Activated CD8-positive, alpha-beta memory T cell treated with anti-CD3 and anti-CD28 coated beads, Interleukin-2, amount 50 U/mL, for 24 hours (primary cell): ENCODE results near the gene CORO2B.

ENCODE experiments used
- DNase-seq: peaks from one replicate; pipeline ENCODE4 v3.0.0-alpha.2; 2020; ENCODE audit errors: extremely low read depth

CORO2B gene

DNA sequence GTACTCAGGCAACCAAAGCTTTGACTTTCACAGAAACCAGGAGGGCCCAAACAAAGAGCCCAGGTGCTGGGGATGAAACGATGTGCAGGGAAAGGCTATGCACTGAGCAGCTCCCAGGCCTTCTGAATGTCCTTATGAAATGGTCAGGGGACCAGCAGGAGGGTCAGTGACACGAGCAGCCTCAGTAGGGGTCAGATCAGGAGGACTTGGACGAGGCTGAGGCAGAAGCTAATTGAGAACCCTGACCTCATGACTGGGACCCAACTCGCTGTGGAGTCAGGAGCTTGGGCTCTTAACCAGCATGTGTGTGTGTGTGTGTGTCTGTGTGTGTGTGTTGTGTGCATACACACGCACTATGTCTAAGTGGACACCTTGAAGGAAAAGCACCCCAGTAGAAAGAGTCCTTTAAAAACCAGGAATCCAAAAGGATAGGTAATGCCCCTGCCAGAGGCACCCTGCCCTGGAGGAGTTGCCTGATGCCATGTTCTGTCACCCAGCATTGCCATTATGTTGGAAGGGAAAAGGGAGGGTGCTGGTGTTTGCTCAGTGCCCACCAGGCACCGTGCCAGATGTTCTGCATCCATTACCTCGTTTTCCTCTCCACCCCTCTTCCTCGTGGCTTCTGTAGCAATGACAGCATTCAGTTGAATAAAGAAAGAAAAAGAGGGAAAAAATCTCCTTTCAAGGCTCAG is 50.9 kb downstream of the CORO2B start:
- DNase-seq, result no peak

DNA sequence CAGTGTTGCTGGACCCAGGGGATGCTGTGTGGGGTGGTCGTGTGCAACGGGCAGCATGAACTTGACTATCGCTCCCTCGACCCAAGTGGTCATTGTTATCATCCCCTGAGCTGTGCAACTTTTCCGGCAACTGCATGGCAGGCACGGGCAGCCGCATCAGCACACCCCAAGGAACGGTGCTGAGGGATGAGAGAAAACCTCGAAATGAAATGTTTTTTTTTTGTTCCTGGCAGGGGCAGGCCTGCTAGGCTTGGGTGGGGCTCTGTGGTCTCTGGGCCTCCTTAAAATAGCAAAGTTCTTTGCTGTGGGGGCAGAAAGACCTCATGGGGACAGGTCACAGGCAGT is 51.4 kb downstream of the CORO2B start:
- DNase-seq, result no peak

DNA sequence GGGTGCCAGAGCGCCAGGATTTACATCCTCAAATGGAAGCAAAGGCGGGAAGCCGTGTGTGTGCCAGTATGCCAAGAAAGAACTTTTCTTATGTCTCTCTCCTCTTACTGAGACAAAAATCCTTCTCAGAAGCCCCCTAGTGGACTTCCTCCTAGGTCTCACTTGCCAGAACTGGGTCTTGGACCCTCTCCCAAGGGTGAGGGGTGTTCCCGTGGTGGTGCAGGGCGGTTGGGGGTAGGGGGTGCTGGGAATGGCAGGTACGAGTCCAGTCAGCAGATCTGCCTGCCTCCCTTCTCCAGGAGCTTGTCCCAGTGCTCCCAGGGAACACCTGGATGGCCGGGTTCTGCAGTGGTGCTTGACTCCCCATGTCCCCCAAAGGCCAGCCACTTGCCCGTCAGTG is 52.0 kb downstream of the CORO2B start:
- no peak for DNase-seq

DNA sequence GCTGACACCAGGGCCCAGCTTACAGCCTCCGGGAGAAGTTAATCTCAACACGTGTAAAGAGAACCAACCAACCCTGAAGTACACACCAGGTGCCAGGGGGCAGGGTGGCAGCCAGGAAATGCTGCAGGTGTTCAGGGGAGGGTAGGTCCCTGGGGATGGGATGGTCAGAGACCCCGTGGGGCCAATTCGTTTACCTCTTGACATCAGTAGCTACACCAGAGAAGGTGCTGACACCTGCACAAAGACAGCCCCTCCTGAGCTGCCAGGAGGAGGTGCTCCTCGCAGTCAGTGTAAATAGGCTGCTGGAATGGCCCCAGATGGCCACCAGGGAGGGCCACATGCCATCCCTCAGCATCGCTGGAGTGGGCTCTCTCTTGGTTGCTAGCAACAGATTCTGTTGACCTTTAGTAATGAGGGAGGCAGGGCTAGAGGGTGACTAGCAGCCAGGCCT is 52.8 kb downstream of the CORO2B start:
- DNase-seq, result no peak

DNA sequence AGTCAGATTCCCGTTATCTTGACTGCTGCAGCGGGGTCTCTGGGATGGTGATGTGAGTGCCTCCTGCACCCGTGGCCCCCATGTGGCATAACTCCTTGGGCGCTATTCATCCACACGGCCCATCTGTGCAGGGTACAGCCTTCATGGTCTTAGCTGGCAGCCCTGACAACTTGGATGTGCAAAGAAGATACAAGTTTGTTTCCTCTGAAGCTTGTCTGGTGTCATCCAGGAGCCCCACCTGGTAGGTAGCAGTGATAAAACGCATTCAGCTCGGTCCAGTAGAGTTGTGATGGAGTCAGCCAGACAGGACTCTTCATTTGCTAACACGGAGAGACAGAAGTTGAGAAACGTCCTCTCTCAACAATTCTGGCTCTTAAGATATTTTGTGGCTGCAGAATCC is 53.3 kb downstream of the CORO2B start:
- DNase-seq, result no peak

DNA sequence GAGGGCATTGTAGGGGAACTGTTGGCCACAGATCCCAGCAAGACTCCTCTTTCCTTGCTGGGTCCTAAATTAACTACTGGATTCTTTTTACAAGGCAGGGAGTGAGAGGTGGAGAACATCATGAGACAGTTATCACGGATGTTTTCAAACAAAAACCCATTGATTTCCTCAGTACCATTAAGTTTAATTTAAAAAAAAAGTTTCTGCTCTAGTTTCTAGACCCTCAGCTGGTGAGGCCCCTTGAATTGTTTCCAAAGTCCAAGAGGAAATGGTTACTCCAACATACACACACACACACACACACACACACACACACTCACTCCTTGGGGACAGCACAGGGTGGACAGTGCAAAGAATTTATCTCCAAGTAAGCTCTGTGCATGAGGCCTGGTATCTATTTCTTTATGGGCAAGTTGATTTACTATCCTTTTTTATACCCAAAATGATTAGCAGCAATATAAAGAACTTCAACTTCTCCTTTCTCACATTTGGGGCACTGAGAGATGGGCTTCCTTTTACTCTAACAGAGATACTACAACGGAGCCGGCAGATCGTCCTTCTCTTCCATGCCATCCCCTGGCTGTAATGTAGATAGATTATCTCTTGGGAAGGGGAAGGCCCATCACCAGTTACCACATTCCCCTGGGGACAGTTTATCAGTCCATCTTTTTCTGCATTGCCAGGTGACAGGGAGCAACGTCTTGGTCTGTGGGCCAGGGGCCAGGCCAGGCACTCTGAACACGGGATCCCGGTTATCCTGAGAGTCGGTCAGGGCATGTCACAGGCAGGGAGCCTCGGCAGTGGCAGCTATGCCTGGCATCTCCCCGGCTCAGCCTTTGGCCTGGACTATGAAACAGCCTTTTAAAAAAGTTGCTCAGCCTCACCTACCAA is 54.7 kb downstream of the CORO2B start:
- DNase-seq, result no peak

DNA sequence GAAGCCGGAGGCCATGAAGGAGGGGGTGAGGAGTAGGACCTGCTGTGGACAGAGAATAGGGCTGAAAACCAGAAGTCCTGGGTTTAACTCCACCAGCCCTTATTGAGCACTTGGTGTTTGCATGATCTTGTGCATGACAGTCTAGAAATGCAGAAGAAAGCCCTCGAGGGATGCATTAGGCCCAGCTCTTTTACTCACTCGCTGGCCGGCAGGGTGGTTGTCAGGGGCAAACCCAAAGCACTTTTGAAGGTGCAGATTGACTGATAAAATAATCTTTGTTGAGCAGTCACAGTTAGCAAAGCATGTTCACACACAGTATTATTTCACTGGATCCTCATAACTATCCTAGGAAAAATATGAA is 55.3 kb downstream of the CORO2B start:
- DNase-seq, result no peak

DNA sequence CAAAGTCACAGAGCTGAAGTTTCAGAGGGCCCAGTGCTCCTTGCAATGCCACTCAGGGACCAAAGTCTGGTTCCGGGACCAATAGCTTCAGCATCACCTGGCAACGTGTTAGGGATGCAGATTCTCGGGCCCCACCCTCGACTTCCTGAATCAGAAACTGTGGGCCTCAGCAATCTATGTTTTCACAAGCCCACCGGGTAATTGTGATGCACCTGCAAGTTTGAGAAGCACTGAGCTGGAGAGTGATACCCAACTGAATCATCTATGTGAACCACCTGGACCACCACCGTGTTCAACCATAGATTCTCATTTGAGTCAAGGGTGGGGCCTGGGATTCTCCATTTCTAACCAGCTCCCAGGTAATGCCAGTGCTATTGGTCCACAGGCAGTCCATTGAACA is 55.7 kb downstream of the CORO2B start:
- no peak for DNase-seq

DNA sequence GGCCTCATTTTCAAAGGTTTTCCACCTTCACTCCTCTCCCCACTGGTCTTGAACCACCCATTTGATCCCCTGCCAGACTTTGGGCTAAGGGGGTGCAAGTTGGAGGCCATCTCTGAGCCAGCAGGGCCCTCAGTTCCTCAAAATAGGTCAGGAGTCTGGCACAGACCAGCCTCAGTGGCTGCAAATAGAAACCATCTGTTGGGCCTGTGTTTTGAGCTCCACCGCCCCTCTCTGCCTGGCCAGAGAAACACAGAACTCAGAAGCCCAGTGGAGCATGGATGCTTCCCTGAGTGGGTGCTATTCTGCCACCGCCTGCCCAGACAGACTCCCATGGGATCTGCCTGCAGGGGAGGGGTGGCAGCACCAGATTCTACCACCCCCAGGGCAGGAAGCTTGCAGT is 56.3 kb downstream of the CORO2B start:
- DNase-seq, result no peak

DNA sequence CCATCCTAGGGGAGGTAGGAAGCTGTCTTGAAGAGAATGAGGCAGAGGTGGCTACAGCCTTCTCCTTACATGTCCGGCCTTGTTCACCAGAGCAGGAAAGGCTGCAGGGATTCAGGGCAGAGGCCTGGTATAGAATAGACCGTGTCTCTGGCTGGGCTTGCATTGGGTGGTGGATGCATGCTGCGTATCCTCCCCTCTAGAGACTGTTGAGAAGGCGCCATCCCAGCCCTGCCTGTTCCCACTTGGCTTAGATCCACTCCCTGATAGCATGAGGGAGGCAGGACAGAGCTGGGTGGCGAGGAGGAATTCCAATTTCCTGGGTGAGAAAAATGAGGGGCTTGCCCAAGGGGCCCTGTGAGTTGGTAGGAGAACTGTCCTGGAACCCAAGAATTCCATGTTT is 57.5 kb downstream of the CORO2B start:
- DNase-seq, result no peak

DNA sequence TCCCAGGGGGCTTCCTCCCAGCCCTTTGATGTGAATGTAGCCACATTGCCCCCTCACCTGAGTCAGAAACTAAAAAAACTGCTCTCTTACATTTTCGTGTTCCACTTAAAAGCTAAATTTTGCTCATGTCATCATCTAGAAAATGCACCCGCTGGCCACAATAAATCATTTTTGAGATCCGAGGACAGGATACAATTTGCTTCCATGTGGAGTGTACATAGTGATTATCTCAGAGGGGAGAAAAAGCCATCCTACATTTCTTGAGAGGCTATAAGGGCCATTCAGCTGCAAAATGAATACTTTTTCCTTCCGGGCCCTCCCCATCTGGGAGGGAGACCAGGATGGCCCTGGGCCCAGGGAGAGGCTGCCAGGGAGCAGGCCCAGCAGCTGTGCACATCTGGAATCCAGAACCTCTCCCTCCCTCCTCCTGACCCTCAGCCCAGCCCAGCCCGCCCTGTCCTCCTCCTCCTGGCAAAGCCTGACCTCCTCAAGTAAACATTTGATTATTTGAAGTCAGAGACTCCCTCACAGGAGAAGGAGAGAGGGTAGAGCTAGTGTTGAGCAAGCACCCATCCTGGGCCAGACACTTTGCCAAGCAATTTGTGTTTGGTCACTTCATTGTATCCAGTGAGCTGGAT is 59.1 kb downstream of the CORO2B start:
- no peak for DNase-seq

DNA sequence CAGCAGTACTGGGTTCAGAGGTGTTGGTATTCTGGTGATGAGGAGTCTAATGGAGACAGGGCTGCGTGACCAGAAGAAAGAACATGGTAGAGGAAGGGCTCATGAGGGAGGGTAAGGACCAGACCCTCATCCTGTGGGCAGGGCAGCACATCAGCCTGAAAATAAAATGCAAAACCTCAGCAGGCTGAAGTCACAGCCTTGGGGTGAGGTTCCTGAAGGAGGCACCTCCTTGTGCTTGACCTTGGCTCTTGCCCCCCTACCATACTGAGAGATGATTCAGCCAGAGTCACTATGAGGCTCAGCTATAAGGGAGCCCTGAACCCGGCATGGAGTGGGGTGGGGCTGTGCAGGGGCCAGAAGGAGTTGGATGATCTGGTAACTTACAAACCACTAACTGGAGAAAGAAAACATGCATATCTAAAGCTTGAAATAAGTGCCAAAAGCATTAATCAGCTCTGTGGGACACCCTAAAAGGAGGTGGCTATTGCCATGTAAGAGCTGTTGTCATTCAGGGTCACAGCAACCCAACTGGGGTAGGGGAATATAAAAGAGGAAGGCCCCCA is 60.2 kb downstream of the CORO2B start:
- DNase-seq, result no peak

DNA sequence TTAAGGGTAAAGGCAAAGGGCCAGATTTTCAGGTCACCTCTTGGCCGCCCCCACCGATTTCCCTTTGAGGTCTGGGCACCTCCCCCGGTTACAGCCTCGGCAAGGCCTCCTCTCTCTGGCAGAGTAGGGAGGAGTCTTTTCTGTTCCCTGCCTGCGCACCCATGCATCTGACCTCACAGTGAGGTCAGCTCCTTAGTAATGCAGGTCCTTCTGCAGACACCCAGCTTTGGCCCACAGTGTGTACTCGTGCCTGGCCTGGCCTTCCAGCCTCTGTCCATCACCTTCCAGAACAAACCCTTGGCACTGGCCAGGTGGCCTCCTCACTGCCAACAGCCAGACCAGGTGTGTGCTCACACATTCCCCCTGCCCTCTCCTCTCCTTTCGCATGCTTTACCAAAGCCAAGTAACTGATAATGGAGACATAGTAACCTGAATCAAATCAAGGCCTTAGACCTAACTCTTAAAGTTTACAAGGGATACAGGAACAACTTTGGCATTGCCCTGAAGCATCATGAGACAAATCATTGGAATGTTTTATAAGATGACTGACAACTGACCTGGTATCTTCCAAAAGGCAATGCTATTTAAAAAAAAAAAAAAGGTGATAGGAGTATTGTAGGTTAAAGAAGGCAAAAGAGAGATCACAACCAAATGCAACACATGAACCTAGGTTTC is 61.3 kb downstream of the CORO2B start:
- no peak for DNase-seq

DNA sequence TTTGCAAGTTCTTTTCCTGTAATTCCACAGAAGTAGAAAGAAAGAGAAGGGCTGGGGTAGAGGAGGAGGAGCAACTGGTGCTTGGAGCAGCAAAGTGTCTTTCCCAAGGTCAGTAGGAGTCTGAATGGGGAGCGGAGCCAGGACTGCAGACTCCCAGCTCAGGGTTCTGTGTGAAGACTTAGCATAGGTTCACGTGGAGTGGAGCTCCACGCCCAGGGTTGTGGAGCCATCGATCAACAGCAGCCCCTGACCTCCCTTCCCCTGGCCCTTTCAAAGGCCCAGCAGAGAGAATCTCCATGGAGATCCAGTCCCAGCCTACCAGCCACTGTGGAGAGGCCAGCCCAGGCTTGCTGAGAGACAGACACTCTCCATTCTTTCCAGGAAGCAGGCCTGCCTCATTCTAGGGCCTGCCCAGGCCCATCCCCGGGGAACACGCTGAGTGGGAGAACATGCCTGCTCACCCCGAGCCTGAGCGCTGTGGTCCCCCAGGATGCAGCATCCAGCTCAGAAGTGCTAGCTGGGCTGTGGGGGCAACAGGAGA is 62.1 kb downstream of the CORO2B start:
- no peak for DNase-seq

DNA sequence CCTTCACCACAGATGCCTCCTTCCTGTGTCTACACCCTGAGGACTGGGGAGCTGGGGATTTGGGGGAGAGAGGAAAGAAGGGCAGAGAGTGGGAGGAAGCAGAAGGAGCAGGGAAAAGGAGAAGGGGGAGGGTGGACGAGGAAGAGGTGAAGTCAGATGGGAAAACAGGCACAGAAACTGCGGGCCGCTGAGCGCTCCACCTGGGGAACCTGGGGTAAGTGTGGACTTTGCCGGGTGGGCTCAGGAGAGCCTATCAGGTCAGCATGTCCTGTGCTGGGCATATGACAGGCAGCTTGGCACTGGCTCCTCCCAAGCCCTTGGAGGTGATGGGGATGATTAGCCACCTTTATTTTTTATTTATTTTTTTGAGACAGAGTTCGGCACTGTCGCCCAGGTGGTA is 62.6 kb downstream of the CORO2B start:
- DNase-seq, result no peak

DNA sequence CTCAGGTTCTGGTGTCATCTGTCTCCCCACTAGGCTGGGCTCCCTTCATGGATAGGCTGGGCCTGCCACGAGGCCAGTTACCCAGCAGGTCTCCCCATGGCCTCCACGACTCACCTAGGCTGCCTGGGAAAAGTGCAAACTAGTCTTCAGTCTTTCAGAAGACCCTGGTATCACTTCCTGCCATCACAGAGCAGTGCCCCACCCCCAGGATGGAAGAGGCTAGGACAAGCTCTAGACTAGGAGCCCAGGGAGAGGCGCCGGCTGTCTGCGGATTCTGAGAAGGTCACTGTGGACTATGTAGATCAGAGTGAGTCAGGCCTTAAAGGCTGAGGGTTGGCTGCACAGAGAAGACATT is 63.7 kb downstream of the CORO2B start:
- DNase-seq, result no peak

DNA sequence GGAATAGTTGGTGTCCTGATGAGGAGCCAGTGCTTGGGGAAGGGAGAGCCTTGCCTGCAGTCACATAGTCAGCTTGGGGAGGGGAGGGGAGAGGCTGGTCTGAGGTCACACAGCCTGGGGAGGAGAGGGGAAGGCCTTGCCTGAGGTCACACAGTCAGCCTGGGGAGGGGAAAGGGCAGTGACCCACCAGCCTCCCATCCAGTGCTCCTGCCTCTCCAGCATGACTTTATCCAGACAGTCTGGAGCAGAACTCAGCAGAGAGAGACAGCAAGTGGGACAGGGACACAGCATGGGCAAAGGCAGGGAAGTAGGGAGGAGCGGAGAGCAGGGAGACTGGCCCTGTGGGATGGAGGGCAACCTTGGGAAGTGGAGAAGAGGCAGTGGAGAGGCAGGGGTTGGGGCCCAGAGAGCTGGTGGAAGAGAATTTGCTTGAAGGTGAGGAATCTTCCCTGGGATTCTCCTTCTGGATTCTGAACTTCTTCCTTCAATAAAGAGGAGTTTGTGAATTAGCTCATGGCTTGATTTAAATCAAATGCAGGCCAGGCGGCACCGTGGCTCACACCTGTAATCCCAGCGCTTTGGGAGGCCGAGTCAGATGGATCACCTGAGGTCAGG is 64.5 kb downstream of the CORO2B start:
- no peak for DNase-seq

DNA sequence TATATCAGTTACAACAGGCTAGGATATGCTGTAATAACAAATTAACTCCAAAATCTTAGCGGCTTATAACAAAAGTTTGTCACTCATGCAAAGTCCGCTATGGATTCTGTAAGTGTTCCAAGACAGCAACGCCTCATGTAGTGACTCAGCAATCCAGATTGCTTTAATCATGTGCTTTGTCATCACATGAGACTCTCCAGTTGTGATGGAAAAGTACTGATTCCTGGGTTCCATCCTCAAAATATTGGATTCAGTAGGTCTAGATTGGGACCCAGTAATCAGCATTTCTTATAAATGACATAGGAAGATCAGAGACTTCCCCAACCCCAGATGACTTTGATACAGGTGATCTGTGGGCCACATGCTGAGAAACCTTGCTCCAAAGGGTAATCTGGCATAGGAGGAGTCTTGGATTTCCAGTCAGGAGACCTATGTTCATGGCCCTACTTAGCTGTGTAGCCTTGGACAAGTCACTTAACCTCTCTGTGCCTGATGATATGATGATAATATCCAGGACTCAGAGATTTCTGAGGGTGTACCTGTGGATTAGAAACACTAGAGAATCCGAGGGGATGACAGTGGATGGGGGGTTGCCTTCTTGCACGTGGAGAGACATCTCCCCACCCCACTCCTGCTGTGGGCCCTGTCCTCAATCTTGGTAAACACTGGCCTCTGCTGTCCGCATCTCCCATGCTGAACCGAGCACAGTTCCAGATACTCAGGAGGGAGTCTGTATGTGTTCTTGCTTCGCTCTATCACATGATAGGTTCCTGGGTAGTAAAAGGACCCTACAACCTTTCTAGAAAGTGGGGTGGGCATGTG is 65.5 kb downstream of the CORO2B start:
- DNase-seq, result no peak

DNA sequence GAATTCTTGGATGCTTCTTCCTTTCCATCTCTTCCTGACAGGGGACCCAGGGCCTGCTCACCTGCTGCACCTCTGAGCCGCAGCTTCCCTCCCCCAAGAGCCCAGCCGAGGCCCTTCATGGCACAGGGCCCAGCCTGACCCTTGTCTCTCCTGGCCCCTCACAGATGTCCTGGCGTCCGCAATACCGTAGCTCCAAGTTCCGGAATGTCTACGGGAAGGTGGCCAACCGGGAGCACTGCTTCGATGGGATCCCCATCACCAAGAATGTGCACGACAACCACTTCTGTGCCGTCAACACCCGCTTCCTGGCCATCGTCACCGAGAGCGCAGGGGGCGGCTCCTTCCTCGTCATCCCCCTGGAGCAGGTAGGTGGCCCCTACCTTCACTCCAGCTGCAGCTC is 66.2 kb downstream of the CORO2B start:
- no peak for DNase-seq

DNA sequence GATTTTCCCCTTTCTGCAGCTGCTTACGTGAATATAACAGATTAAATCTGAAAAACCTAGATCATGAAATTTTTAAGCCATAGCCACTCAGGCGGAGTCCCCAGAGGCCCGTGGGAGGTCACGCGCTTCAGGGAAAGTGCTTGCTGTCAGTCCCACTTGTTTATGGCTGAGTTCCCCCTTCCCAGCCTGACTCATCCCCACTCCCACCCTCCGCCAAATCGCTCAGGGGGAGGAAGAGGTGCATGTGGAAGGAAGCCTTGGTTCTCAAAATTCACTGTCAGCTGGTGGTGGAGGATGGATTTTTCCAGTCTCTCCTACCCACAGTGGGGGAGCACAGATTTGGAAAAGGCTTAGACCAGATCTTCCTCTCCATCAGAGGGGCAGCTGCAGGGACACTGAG is 67.4 kb downstream of the CORO2B start:
- DNase-seq, result no peak

DNA sequence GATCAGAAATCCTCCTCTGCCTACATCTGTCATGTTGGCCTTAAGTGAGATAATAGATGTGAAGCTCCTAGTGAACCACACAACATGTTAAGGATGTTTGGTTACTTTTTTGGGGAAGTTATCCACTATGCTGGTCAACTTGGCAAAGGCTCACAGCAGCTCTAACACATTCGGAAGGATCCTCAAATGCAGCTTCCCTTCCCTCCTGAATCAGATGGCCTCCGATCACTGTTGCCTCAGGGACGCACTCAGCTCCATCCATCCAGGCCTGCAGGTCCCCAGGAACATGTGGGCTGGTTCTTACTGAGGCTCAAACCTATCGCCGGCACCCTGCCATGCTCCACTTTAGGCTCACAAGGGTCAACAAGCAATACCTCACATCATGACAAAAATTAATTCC is 67.9 kb downstream of the CORO2B start:
- DNase-seq, result no peak
